ENCODE results near the gene OR51Q1. TPM values are rescaled to one million over a fixed set of nuclear protein-coding genes. Genes with fewer than 3 reads are reported as not detected.

Gene OR51Q1, protein sequence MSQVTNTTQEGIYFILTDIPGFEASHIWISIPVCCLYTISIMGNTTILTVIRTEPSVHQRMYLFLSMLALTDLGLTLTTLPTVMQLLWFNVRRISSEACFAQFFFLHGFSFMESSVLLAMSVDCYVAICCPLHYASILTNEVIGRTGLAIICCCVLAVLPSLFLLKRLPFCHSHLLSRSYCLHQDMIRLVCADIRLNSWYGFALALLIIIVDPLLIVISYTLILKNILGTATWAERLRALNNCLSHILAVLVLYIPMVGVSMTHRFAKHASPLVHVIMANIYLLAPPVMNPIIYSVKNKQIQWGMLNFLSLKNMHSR
- total RNA-seq, result not detected in 2 replicates

DNA sequence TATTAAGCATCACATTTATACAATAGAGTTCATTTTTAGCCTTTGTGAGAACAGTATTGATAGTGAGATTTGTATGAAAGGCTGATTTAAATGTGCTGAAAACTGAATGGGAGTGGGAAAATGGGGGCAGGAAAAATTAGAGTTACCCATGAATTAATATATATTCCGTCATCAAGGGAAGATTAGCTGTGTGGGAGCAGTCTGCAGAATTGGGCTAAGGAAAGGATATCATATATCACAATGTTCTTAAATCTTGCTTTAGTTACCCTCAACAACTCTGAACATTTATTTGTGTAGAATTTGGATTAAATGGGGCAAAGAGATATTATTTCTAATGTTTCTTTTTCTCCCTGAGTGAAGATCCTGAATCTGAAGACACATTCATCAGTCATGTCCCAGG lies at the start of gene OR51Q1:
Gene OR51Q1 (plus strand): TSS at position 301 of the 400 bp plus-strand sequence. CDS start 90 bp downstream, at position 391.

DNA sequence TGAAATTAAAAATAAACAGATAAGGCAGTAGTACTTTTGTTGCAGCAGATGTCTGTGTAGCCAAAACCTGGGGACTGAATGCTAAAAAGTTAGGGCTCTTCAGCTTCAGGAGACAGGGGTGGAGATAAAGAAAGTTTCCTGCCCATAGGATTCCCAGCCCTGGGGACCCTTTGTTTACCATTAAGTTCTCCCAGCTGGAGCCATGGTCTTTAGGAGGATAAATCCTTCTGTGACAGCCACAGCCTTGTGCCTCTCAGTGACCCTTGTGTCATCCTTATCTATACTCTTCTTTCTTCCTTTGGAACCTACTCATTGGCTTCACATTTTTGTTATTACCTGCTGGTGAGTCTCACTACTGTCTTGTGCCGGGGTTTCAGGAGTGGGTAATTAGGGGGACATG lies 38.3 kb upstream of the OR51Q1 start, which contains the start of gene OR51M1:
Gene OR51M1 (plus strand): TSS at position 237 of the 400 bp plus-strand sequence. CDS start 5,587 bp downstream, outside the sequence.

DNA sequence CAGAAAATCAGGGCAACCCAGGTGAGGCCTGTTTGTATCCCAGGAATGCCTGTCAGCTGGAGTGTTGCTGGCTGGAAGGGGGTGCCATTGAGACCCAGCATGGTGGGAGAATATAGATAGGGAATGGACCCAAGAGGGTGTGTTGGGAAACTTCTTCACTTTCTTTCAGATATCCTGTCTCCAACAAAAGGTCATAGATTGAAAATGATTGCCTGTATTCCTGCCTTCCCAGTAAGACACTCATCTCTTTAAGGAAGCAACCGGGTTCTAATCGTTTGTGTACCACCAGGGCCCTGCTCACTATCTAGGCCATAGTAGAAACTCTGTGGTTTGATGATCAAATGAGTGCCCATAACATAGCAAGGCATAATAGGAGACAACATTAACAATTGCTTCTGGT lies 19.5 kb downstream of the OR51Q1 start, which contains the start of gene OR51I1:
Gene OR51I1 (minus strand): TSS at position 101 of the 400 bp plus-strand sequence. CDS start 0 bp downstream, at position 101.

DNA sequence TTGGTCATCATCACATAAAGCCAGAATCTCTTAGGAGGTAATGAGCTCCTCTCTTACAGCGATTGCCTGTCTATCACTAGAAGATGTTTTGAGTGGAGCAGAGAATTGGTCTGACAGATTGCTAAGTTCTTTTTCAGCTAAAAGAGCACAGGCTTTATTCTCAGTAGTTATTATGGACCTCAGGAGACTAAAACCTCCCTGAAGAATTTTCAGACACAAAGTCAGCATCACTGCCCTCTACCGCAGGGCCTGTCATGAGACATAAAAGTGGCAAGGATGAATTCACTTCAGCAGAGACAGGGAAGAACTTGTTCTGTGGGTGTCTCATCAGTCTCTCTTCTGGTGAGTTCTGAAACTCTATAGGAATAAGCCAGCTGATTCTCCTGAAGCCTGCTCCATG lies 27.1 kb downstream of the OR51Q1 start, which contains the start of gene OR51I2:
Gene OR51I2 (plus strand): TSS at position 301 of the 400 bp plus-strand sequence. CDS start 4,166 bp downstream, outside the sequence.

Other genes starting within 250 kb of the OR51Q1 start
- gene OR51V1, start 221.4 kb upstream of the OR51Q1 start, total RNA-seq, result not detected in 2 replicates
- gene HBB, start 195.0 kb upstream of the OR51Q1 start, total RNA-seq, result not detected in 2 replicates
- not detected in 2 replicates for gene HBD, start 187.6 kb upstream of the OR51Q1 start, total RNA-seq
- not detected in 2 replicates for gene HBG1, start 172.3 kb upstream of the OR51Q1 start, total RNA-seq
- not detected in 2 replicates for gene HBG2, start 167.3 kb upstream of the OR51Q1 start, total RNA-seq
- not detected in 2 replicates for gene HBE1, start 152.2 kb upstream of the OR51Q1 start, total RNA-seq
- gene OR51B4, start 120.2 kb upstream of the OR51Q1 start, total RNA-seq, result not detected in 2 replicates
- not detected in 2 replicates for gene OR51B2, start 97.8 kb upstream of the OR51Q1 start, total RNA-seq
- not detected in 2 replicates for gene OR51B5, start 78.6 kb upstream of the OR51Q1 start, total RNA-seq
- not detected in 2 replicates for gene OR51B6, start 70.6 kb upstream of the OR51Q1 start, total RNA-seq
- gene OR51M1, start 38.3 kb upstream of the OR51Q1 start, total RNA-seq, result not detected in 2 replicates
- gene OR51I1, start 19.4 kb downstream of the OR51Q1 start, total RNA-seq, result not detected in 2 replicates
- gene OR51I2, start 27.2 kb downstream of the OR51Q1 start, total RNA-seq, result not detected in 2 replicates
- gene OR52D1, start 66.6 kb downstream of the OR51Q1 start, total RNA-seq, result not detected in 2 replicates
- not detected in 2 replicates for gene UBQLN3, start 87.8 kb downstream of the OR51Q1 start, total RNA-seq
- gene UBQLNL, start 94.6 kb downstream of the OR51Q1 start, total RNA-seq, result not detected in 2 replicates
- gene OR52H1, start 126.4 kb downstream of the OR51Q1 start, total RNA-seq, result 0.38 TPM in 1 of 2 replicates, not detected in the other
- not detected in 2 replicates for gene OR52B6, start 158.8 kb downstream of the OR51Q1 start, total RNA-seq
- 1.3 and 2.1 TPM in 2 replicates for gene TRIM6, start 174.5 kb downstream of the OR51Q1 start, total RNA-seq
- 10.0 and 14.7 TPM in 2 replicates for gene TRIM34, start 202.9 kb downstream of the OR51Q1 start, total RNA-seq